ENCODE results near the gene DST. TPM values are rescaled to one million over a fixed set of nuclear protein-coding genes. Genes with fewer than 3 reads are reported as not detected.

The DST gene
- total RNA-seq, 1 donor from 2014 or later: 151 TPM

GRCh38 chr6:56440551-56440981, 202.1 kb downstream of the DST start:
- peaks cover 2% of the 10 kb centered on the region for H3K36me3 Mint-ChIP-seq (ENCODE audit: insufficient read depth)
- peaks cover 4% of the 10 kb centered on the region for H3K4me1 Mint-ChIP-seq (ENCODE audit: low read depth)
- no peak overlapping the region for H3K27ac Mint-ChIP-seq
- H3K27me3 Mint-ChIP-seq: peaks cover 3% of the 10 kb centered on the region
- peaks cover 14% of the 10 kb centered on the region for H3K9me3 Mint-ChIP-seq (ENCODE audit: low read depth)
- no peak overlapping the region for H3K4me3 Mint-ChIP-seq (ENCODE audit: low read depth)
- no peak for DNase-seq (ENCODE audit: low spot score, unreplicated experiment)
- TF ChIP-seq CTCF (IDR thresholded peaks at IDR 0.05; ENCODE audit: unreplicated experiment): no peak

GRCh38 chr6:56437171-56437900, 205.4 kb downstream of the DST start:
- Mint-ChIP-seq H3K36me3 (ENCODE audit: insufficient read depth) (peaks cover 2% of the 10 kb centered on the region), H3K27me3 (peaks cover 3% of the 10 kb centered on the region), H3K9me3 (ENCODE audit: low read depth) (peaks cover 16% of the 10 kb centered on the region), H3K4me1 (ENCODE audit: low read depth) (peaks cover 4% of the 10 kb centered on the region), H3K27ac (no peak overlapping the region), H3K4me3 (ENCODE audit: low read depth) (no peak overlapping the region)
- TF ChIP-seq CTCF (IDR thresholded peaks at IDR 0.05; ENCODE audit: unreplicated experiment): no peak
- no peak for DNase-seq (ENCODE audit: low spot score, unreplicated experiment)

GRCh38 chr6:56435754-56436153, 206.9 kb downstream of the DST start:
- Mint-ChIP-seq H3K4me3 (ENCODE audit: low read depth) (no peak overlapping the region), H3K27me3 (peaks cover 3% of the 10 kb centered on the region), H3K27ac (no peak overlapping the region), H3K4me1 (ENCODE audit: low read depth) (peaks cover 4% of the 10 kb centered on the region), H3K9me3 (ENCODE audit: low read depth) (peaks cover 21% of the 10 kb centered on the region), H3K36me3 (ENCODE audit: insufficient read depth) (peaks cover 2% of the 10 kb centered on the region)
- no peak for TF ChIP-seq CTCF (IDR thresholded peaks at IDR 0.05; ENCODE audit: unreplicated experiment)
- DNase-seq (ENCODE audit: low spot score, unreplicated experiment): no peak

GRCh38 chr6:56435326-56435725, 207.4 kb downstream of the DST start:
- H3K27ac Mint-ChIP-seq: no peak overlapping the region
- DNase-seq (ENCODE audit: low spot score, unreplicated experiment): no peak
- H3K4me1 Mint-ChIP-seq (ENCODE audit: low read depth): no peaks in the 10 kb centered on the region
- H3K27me3 Mint-ChIP-seq: peaks cover 3% of the 10 kb centered on the region
- no peak overlapping the region for H3K4me3 Mint-ChIP-seq (ENCODE audit: low read depth)
- H3K9me3 Mint-ChIP-seq (ENCODE audit: low read depth): peaks cover 24% of the 10 kb centered on the region
- H3K36me3 Mint-ChIP-seq (ENCODE audit: insufficient read depth): peaks cover 2% of the 10 kb centered on the region
- no peak for TF ChIP-seq CTCF (IDR thresholded peaks at IDR 0.05; ENCODE audit: unreplicated experiment)

- Mint-ChIP-seq H3K36me3 (ENCODE audit: insufficient read depth) (peaks cover 2% of the 10 kb centered on the region), H3K9me3 (ENCODE audit: low read depth) (peaks cover 22% of the 10 kb centered on the region), H3K4me3 (ENCODE audit: low read depth) (no peak overlapping the region), H3K27me3 (peaks cover 3% of the 10 kb centered on the region), H3K27ac (no peak overlapping the region), H3K4me1 (ENCODE audit: low read depth) (no peaks in the 10 kb centered on the region)
- TF ChIP-seq CTCF (IDR thresholded peaks at IDR 0.05; ENCODE audit: unreplicated experiment): no peak
- no peak for DNase-seq (ENCODE audit: low spot score, unreplicated experiment)
Measured at GRCh38 chr6:56434606-56435005, 208.1 kb downstream of the DST start.

Data from progenitor cell of endocrine pancreas (in vitro differentiated cells).